NT2/D1 (cell line): Measurements from ENCODE around the gene RGCC.
"Not testable (repeated sequence)": the region's sequence is repeated elsewhere in the genome, so short reads cannot be mapped to it uniquely, and the experiment has no call there.

Experiments used
- SUZ12 ChIP-seq: IDR thresholded peaks from 2 replicates; pipeline ENCODE4 v1.6.1; 2011; ENCODE audit not compliant: insufficient read length, insufficient read depth; ENCODE audit errors: extremely low read depth
- ZNF274 ChIP-seq: IDR thresholded peaks from 2 replicates; pipeline ENCODE4 v1.6.1; 2011; ENCODE audit warnings: mild to moderate bottlenecking, low read depth, low read length

GRCh38 chr13:41424675-41425074 lies 32.7 kb upstream of the RGCC start:
- TF ChIP-seq SUZ12, ZNF274: not testable (repeated sequence)
